ENCODE data around the gene PLEKHA7.
"Not testable (repeated sequence)": the region's sequence is repeated elsewhere in the genome, so short reads cannot be mapped to it uniquely, and the experiment has no call there.

The PLEKHA7 gene

GRCh38 chr11:16874275-16874975 lies 139.8 kb downstream of the PLEKHA7 start:
- no peak for TF ChIP-seq CTCF (conservative IDR thresholded peaks at IDR 0.05; ENCODE audit: low read depth, low read length)
- DNase-seq (ENCODE audit: low read depth) = no peak
- H3K4me3 ChIP-seq (ENCODE audit: low read depth, low read length) = no peak overlapping the region

- no peak for TF ChIP-seq CTCF (conservative IDR thresholded peaks at IDR 0.05; ENCODE audit: low read depth, low read length)
Measured at GRCh38 chr11:16873289-16873688, 140.9 kb downstream of the PLEKHA7 start.

GRCh38 chr11:16871368-16871767 lies 142.8 kb downstream of the PLEKHA7 start:
- no peak overlapping the region for H3K4me3 ChIP-seq (ENCODE audit: low read depth, low read length)
- DNase-seq (ENCODE audit: low read depth) = peak; percentile 8
- no peak for TF ChIP-seq CTCF (conservative IDR thresholded peaks at IDR 0.05; ENCODE audit: low read depth, low read length)

More at GRCh38 chr11:16873289-16873688, 140.9 kb downstream of the PLEKHA7 start:
- H3K4me3 ChIP-seq (ENCODE audit: low read depth, low read length) = no peak overlapping the region
- DNase-seq (ENCODE audit: low read depth) = no peak

- no peak for DNase-seq (ENCODE audit: low read depth)
- no peak for TF ChIP-seq CTCF (conservative IDR thresholded peaks at IDR 0.05; ENCODE audit: low read depth, low read length)
- no peak overlapping the region for H3K4me3 ChIP-seq (ENCODE audit: low read depth, low read length)
Measured at GRCh38 chr11:16867097-16867496, 147.1 kb downstream of the PLEKHA7 start.

- H3K4me3 ChIP-seq (ENCODE audit: low read depth, low read length); DNase-seq (ENCODE audit: low read depth): not testable (repeated sequence)
Measured at GRCh38 chr11:16864428-16864827, 149.8 kb downstream of the PLEKHA7 start.

GRCh38 chr11:16863389-16863788 lies 150.8 kb downstream of the PLEKHA7 start:
- TF ChIP-seq CTCF (conservative IDR thresholded peaks at IDR 0.05; ENCODE audit: low read depth, low read length) = no peak
- DNase-seq (ENCODE audit: low read depth) = peak; percentile 16
- H3K4me3 ChIP-seq (ENCODE audit: low read depth, low read length) = no peak overlapping the region

GRCh38 chr11:16862726-16863125 lies 151.5 kb downstream of the PLEKHA7 start:
- TF ChIP-seq CTCF (conservative IDR thresholded peaks at IDR 0.05; ENCODE audit: low read depth, low read length) = no peak
- DNase-seq (ENCODE audit: low read depth) = peak; percentile 13
- no peak overlapping the region for H3K4me3 ChIP-seq (ENCODE audit: low read depth, low read length)
